HUES6 (cell line): ENCODE measurements around the gene TOM1.
A peak's percentile ranks its signal among the peaks of the same experiment; 100 is the strongest.

ENCODE experiments used
- H3K27ac ChIP-seq: 2 replicates; pipeline ENCODE4 v1.7.0; 2013; ENCODE audit warnings: low read depth, mild to moderate bottlenecking, low read length, inconsistent platforms
- H3K27me3 ChIP-seq: 2 replicates; pipeline ENCODE4 v1.6.1; 2013; ENCODE audit warnings: low read length; ENCODE audit not compliant: control insufficient read depth, insufficient read depth
- H3K36me3 ChIP-seq: 2 replicates; pipeline ENCODE4 v1.6.1; 2013; ENCODE audit warnings: low read length; ENCODE audit not compliant: control insufficient read depth, insufficient read depth
- H3K4me1 ChIP-seq: 2 replicates; pipeline ENCODE4 v1.6.1; 2013; ENCODE audit warnings: low read length; ENCODE audit not compliant: control insufficient read depth, insufficient read depth
- H3K4me3 ChIP-seq: 2 replicates; pipeline ENCODE4 v1.5.1; 2013; ENCODE audit warnings: low read depth, low read length
- H3K9ac ChIP-seq: one replicate; pipeline ENCODE4 v1.6.1; 2013; ENCODE audit warnings: mild to moderate bottlenecking, low read length
- H3K9me3 ChIP-seq: 2 replicates; pipeline ENCODE4 v1.6.1; 2013; ENCODE audit warnings: low read depth, low read length; ENCODE audit not compliant: control insufficient read depth, insufficient read depth

TOM1 gene

DNA sequence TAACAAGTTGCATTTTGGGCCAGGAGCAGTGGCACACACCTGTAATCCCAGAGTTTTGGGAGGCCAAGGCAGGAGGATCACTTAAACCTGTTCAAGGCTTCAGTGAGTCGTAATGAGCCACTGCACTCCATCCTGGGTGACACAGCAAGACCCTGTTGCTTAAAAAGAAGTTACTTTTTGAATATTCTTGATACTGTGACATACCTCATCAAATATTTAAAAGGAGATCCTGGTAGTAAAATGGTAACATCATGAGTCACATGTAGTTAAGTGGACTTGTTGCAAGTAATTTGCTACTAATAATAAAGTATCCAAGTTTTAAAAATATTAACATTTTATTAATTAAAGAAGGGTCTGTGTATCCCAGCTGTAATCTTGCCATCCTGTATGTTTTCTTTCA, 24.1 kb upstream of the TOM1 start:
- H3K4me3 ChIP-seq = no peak overlapping the region
- H3K9me3 ChIP-seq = no peaks in the 10 kb centered on the region
- no peak overlapping the region for H3K27ac ChIP-seq
- H3K4me1 ChIP-seq = no peaks in the 10 kb centered on the region
- H3K36me3 ChIP-seq = peaks cover 76% of the 10 kb centered on the region
- H3K27me3 ChIP-seq = no peaks in the 10 kb centered on the region
- H3K9ac ChIP-seq = no peak overlapping the region

DNA sequence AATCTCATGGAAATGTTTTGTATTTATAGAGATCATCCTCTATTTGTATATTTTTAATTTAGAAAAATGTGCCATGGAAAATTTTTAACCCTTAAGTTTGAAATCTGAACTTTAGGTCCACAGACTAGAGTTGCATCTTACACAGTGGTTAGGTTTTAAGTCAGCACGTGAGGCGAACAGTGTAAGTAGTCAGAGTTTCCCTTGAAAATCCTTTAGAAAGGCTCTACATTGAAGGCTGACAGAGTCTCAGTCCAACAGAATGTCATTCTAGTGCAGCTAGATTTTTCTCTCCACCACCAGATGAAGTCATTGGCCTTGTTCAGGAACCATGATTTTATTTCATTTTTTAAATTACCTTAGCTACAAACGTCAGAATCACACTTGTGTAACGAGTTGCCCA, 23.7 kb upstream of the TOM1 start:
- H3K27me3 ChIP-seq = no peaks in the 10 kb centered on the region
- H3K4me3 ChIP-seq = no peak overlapping the region
- H3K9ac ChIP-seq = no peak overlapping the region
- H3K9me3 ChIP-seq = no peaks in the 10 kb centered on the region
- H3K4me1 ChIP-seq = no peaks in the 10 kb centered on the region
- H3K36me3 ChIP-seq = peaks cover 75% of the 10 kb centered on the region
- no peak overlapping the region for H3K27ac ChIP-seq

DNA sequence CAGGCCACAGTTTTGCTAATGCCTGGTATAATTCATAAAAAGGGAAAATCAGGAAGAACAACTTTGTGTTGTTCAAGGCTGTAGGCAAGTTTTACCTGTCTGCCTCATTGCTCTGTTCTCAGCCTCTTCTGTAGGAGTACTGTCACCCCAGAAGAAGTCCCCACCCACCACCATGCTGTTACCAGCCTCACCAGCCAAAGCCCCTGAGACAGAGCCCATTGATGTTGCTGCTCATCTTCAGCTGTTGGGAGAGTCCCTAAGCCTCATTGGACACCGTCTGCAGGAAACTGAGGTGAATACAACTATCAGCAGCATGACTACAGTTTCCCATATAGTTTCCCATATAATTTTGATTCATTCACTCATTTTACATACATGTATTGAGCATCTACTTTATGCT, 11.6 kb upstream of the TOM1 start:
- Histone ChIP-seq H3K27ac (no peak overlapping the region), H3K27me3 (no peaks in the 10 kb centered on the region), H3K9me3 (no peaks in the 10 kb centered on the region), H3K36me3 (peaks cover 87% of the 10 kb centered on the region), H3K4me1 (no peaks in the 10 kb centered on the region), H3K4me3 (no peak overlapping the region), H3K9ac (no peak overlapping the region)

DNA sequence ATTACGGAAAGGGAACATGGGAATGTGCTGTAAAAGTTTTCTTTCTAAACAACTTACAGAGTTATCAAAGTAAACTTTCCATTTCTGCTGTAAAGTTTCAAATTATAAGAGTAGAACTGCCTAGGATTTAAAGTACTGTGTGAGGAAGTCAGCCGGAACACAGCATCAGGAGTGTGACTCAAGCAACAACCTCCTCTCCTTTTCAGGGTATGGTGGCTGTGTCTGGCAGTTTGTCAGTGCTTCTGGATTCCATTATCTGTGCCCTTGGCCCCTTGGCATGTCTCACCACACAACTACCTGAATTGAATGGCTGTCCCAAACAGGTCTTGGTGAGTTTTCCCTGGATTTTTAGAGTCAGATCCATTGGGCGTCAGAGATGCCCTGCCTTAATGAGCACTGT, 6.9 kb upstream of the TOM1 start:
- no peaks in the 10 kb centered on the region for H3K4me1 ChIP-seq
- H3K27me3 ChIP-seq = no peaks in the 10 kb centered on the region
- peaks cover 86% of the 10 kb centered on the region for H3K36me3 ChIP-seq
- H3K9me3 ChIP-seq = no peaks in the 10 kb centered on the region
- no peak overlapping the region for H3K27ac ChIP-seq
- no peak overlapping the region for H3K9ac ChIP-seq
- no peak overlapping the region for H3K4me3 ChIP-seq

DNA sequence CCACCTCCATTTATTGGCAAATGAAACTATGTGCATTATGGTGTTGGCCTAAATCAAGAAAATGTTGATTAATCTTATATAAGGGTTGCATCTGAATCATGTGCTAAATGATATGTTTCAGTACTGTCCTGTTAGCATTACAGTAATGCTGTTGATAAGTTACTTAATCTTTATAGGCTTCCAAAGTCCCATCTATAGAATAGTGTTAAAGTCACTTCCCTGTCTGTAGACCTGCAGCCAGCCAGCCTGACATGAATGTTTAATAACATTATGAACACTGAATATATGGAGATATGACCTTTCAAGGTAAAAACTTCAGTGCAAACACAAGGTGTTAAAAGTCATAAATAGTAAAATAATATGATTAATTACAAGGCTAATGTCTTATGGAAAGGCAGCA, 3.6 kb upstream of the TOM1 start:
- peaks cover 65% of the 10 kb centered on the region for H3K36me3 ChIP-seq
- no peak overlapping the region for H3K9ac ChIP-seq
- no peak overlapping the region for H3K4me3 ChIP-seq
- H3K27me3 ChIP-seq = no peaks in the 10 kb centered on the region
- no peaks in the 10 kb centered on the region for H3K9me3 ChIP-seq
- no peaks in the 10 kb centered on the region for H3K4me1 ChIP-seq
- H3K27ac ChIP-seq = no peak overlapping the region

DNA sequence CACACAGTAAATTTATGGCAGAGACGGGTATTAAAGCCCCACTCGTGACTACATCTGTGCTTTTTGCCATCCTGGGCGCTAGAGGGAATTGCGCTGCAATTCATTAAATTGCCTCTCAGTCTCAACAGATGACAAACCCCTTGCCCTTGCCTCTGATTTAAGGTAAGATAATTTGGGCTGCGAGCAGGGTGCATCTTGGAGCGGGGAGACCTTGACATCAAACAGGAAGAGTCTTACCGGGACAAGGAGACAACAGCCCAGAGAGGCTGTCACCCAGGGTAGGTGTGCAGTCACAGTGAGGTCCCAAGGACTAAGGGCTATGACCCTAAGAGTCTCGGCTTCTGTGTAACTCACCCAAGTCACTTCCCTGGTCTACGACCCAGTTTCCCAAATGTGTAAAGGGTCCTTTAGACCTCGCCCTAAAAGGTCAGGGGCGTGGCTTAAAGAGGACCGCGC, 449 bp upstream of the TOM1 start:
- Histone ChIP-seq H3K9ac (peak overlapping the region; percentile 9), H3K4me1 (no peaks in the 10 kb centered on the region), H3K27ac (no peak overlapping the region), H3K27me3 (no peaks in the 10 kb centered on the region), H3K4me3 (peak overlapping the region; percentile 75), H3K9me3 (no peaks in the 10 kb centered on the region), H3K36me3 (peaks cover 33% of the 10 kb centered on the region)

DNA sequence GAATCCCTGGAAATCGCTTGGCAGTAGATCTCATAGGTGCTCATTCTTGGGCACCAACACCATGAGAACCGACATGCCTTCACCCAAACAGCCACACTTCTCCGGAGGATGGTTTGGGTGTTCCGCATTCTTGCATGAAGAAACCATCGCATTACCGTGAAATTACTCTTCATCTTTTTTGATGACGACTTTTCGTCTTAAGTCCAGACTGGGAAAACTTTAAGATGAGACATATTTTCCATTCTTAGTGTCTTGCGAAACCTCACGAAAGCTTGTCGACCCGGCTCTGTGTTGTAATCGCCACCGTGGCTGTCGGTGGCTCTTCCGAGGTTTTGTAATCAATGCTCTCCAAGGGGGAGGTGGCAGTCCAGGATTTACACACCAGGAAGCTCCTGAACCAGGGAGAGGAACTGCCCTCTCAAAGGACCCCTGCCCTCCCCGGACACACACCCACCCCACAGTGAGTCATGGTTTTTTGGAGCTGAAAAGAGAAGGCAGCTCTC, 1.7 kb downstream of the TOM1 start:
- no peaks in the 10 kb centered on the region for H3K4me1 ChIP-seq
- no peaks in the 10 kb centered on the region for H3K27me3 ChIP-seq
- H3K9ac ChIP-seq = no peak overlapping the region
- H3K9me3 ChIP-seq = no peaks in the 10 kb centered on the region
- H3K27ac ChIP-seq = no peak overlapping the region
- peaks cover 14% of the 10 kb centered on the region; the same call in 1 of the 2 replicates for H3K36me3 ChIP-seq
- no peak overlapping the region for H3K4me3 ChIP-seq

DNA sequence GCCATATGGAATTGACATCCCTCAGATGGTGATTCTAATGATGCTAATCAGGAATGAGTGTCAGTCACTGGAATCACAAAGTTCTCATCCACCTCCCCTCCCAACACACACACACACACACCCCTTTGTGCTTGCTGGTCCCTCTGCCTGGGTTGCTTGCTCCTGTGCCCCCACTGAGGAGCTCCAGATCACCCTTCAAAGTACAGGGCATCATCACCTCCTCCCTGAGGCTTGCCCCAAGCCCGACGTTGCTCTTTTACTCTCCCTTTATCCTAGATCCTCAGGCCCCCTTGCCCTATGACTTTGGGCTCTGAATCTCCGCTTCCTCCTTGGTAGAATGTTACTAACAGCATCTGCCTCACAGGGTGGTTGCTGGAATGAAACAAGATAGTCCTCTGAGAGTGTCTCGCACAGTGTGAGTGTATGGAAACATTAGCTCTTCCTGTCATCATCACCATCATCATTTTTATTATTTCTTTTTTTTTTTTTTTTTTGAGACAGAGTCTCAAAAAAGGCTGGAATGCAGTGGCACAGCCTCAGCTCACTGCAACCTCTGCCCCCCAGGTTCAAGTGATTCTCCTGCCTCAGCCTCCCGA, 3.4 kb downstream of the TOM1 start:
- Histone ChIP-seq H3K27ac (no peak overlapping the region), H3K36me3 (peaks cover 2% of the 10 kb centered on the region; the same call in 1 of the 2 replicates), H3K9ac (no peak overlapping the region), H3K27me3 (no peaks in the 10 kb centered on the region), H3K9me3 (no peaks in the 10 kb centered on the region), H3K4me3 (no peak overlapping the region), H3K4me1 (peaks cover 8% of the 10 kb centered on the region; the same call in 1 of the 2 replicates)

DNA sequence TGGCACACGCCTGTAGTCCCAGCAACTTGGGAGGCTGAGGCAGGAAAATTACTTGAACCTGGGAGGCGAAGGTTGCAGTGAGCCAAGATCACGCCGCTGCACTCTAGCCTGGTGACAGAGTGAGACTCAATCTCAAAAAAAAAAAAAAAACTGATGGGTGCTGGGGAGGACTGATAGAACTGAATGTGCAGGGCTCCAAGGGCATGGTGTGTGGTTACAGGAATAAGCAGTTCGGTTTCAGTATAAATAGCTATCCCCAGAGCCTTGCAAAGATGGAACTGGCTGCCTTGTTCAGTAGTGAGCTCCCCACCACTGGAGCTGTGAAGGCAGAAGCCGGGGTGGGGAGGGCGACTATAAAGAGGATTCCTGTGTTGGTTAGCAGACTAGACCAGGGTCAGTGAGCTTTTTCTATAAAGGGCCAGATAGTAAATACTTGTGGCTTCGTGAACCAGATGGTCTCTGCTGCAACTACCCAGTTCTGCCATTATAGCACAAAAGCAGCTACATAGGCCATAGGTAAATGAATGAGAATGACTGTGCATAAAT, 5.9 kb downstream of the TOM1 start:
- H3K27ac ChIP-seq = no peak overlapping the region
- H3K9ac ChIP-seq = no peak overlapping the region
- H3K4me3 ChIP-seq = no peak overlapping the region
- H3K4me1 ChIP-seq = peaks cover 8% of the 10 kb centered on the region; the same call in 1 of the 2 replicates
- H3K27me3 ChIP-seq = no peaks in the 10 kb centered on the region
- H3K9me3 ChIP-seq = no peaks in the 10 kb centered on the region
- no peaks in the 10 kb centered on the region for H3K36me3 ChIP-seq

DNA sequence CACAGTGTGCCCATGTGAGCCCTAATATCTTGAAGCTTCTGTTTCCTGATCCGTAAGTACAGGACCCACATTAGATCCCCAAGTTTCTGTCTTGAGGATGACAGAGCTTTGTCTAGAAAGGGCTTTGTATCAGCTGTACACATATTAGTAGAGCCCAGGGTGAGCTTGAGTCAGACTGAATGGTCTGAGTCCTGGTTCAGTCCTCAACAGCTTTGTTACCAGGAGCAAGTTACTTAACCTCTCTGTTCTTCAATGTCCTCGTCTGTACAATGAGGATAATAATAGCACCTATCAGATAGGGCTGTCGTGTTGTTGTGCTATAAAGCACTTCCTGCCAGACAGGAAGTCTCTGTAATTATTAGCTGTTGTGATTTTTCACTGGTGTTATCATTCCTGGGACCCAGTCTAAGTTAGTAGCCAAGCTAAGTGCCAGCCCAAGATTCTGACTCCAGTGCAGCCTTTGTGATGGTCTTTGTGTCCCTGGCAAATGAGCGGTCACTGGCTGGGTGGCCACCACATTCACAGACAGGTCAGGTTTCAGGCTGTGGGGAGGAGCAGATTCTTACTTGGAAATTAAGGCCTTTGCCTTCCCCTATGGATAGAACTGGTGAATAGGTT, 6.8 kb downstream of the TOM1 start:
- H3K27ac ChIP-seq = no peak overlapping the region
- peaks cover 8% of the 10 kb centered on the region; the same call in 1 of the 2 replicates for H3K4me1 ChIP-seq

DNA sequence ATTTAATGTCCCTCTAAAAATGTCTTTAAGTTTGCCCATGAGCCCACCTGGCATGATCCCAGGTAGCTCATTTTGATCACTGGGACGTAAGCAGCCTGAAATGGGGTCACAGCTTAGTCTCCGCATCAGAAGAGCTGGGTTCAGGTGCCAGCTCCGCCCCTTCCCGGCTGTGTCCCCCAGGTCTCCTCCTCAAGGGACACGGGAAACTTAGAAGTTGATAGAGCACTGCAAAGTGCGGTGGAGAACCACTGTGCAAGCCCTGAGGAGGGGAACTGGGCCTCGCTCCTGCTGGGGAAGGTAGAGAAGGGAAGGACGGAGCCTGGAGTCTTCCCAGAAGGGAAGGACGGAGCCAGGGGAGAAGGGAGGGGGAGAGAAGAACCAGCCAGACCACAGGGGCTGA, 7.7 kb downstream of the TOM1 start:
- Histone ChIP-seq H3K36me3 (no peaks in the 10 kb centered on the region), H3K4me3 (no peak overlapping the region), H3K27ac (no peak overlapping the region), H3K9me3 (no peaks in the 10 kb centered on the region), H3K9ac (no peak overlapping the region), H3K4me1 (peaks cover 8% of the 10 kb centered on the region; the same call in 1 of the 2 replicates), H3K27me3 (no peaks in the 10 kb centered on the region)

More for the DNA sequence above, 6.8 kb downstream of the TOM1 start:
- Histone ChIP-seq H3K36me3 (no peaks in the 10 kb centered on the region), H3K9ac (no peak overlapping the region), H3K9me3 (no peaks in the 10 kb centered on the region), H3K27me3 (no peaks in the 10 kb centered on the region), H3K4me3 (no peak overlapping the region)
